Ovary (tissue), 3 donors: ENCODE data around the gene MYH9.

Source experiments
- CTCF ChIP-seq, 3 donors: fragments of 450-650 bp in 2 of 3; fragments of 200-600 bp in 1 of 3; IDR thresholded peaks; one replicate each; pipeline versions ENCODE4 v1.5.1 to v1.8.0; 2016 to 2022; ENCODE audit warnings: antibody characterized with exemption in 3 of 3, mild to moderate bottlenecking in 1 of 3
- EP300 ChIP-seq: sonication (generic); formaldehyde crosslinking; IDR thresholded peaks from one replicate; pipeline ENCODE4 v1.6.1; 2017; ENCODE audit warnings: antibody characterized with exemption
- POLR2A ChIP-seq: fragments of 450-650 bp; IDR thresholded peaks from one replicate; pipeline ENCODE4 v1.6.1; 2017; ENCODE audit warnings: antibody characterized with exemption, mild to moderate bottlenecking, moderate library complexity
- donor health status: DM: no; HTN: no; CAD: no.

- TF ChIP-seq CTCF (IDR thresholded peaks at IDR 0.05), result no peak
- no peak for TF ChIP-seq EP300
- no peak for TF ChIP-seq POLR2A
Measured at GRCh38 chr22:36406721-36407120, 19.0 kb upstream of the MYH9 start.
